ENCODE measurements around the gene LPP. TPM values are rescaled to one million over a fixed set of nuclear protein-coding genes. Genes with fewer than 3 reads are reported as not detected.

The LPP gene
- polyA plus RNA-seq, 3 donors: 14.1 to 23.2 (median 15.3) TPM

- no peak overlapping the region for H2AFZ ChIP-seq (ENCODE audit: insufficient read depth, low read depth, low read length, poor library complexity, severe bottlenecking)
- Mint-ChIP-seq H3K4me3 (no peak overlapping the region), H3K4me1 (peaks cover 35% of the 10 kb centered on the region), H3K9me3 (no peaks in the 10 kb centered on the region), H3K27me3 (ENCODE audit: low read depth in 3 of 3) (peaks cover 0 to 3% (median 0%) of the 10 kb centered on the region in 3 donors), H3K36me3 (peaks cover 27 to 36% of the 10 kb centered on the region in 2 donors), H3K27ac (peak overlapping the region in 3 of 7 donors; percentile 55 to 84 (median 71))
- intact Hi-C loops (cut with micrococcal nuclease): no loop called here
- H3K4me3 ChIP-seq (replicated peaks in 1 of 3; ENCODE audit: low read depth in 2 of 3, low read length in 3 of 3): no peak overlapping the region
- TF ChIP-seq, protein P1, sequence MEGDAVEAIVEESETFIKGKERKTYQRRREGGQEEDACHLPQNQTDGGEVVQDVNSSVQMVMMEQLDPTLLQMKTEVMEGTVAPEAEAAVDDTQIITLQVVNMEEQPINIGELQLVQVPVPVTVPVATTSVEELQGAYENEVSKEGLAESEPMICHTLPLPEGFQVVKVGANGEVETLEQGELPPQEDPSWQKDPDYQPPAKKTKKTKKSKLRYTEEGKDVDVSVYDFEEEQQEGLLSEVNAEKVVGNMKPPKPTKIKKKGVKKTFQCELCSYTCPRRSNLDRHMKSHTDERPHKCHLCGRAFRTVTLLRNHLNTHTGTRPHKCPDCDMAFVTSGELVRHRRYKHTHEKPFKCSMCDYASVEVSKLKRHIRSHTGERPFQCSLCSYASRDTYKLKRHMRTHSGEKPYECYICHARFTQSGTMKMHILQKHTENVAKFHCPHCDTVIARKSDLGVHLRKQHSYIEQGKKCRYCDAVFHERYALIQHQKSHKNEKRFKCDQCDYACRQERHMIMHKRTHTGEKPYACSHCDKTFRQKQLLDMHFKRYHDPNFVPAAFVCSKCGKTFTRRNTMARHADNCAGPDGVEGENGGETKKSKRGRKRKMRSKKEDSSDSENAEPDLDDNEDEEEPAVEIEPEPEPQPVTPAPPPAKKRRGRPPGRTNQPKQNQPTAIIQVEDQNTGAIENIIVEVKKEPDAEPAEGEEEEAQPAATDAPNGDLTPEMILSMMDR (IDR thresholded peaks at IDR 0.05): no peak
- no peak for DNase-seq
- H3K36me3 ChIP-seq (replicated peaks in 1 of 2; ENCODE audit: control insufficient read depth in 1 of 2, insufficient read depth in 2 of 2, low read length in 2 of 2): peaks cover under 1 to 2% of the 10 kb centered on the region in 2 donors
- H3K79me2 ChIP-seq (ENCODE audit: insufficient read depth, low read length): peaks cover under 1% of the 10 kb centered on the region
- no peaks in the 10 kb centered on the region for H4K20me1 ChIP-seq (ENCODE audit: insufficient read depth, low read length)
- no CpG with 5 or more reads among the region's 2 CpGs for WGBS (ENCODE audit: insufficient coverage)
- H3K27ac ChIP-seq (ENCODE audit: low read depth in 1 of 2, low read length in 2 of 2): peak overlapping the region; percentile 3 to 15
- H3K4me2 ChIP-seq (replicated peaks; ENCODE audit: extremely low read depth, low read length, poor library complexity, severe bottlenecking): no peak overlapping the region
- H3K9ac ChIP-seq (ENCODE audit: insufficient read depth, low read length, poor library complexity, severe bottlenecking): no peak overlapping the region
- no peaks in the 10 kb centered on the region for H3K9me3 ChIP-seq (replicated peaks in 1 of 2; ENCODE audit: control insufficient read depth in 1 of 2, insufficient read depth in 1 of 2, low read length in 2 of 2)
- no peaks in the 10 kb centered on the region for H3K27me3 ChIP-seq (ENCODE audit: control insufficient read depth in 2 of 2, insufficient read depth in 2 of 2, low read length in 2 of 2)
- peaks cover 21 to 22% of the 10 kb centered on the region in 2 donors for H3K4me1 ChIP-seq (ENCODE audit: control insufficient read depth in 1 of 2, insufficient read depth in 2 of 2, low read length in 2 of 2)
Measured at GRCh38 chr3:188215129-188215528, 61.2 kb downstream of the LPP start.

- Histone ChIP-seq H3K4me2 (replicated peaks; ENCODE audit: extremely low read depth, low read length, poor library complexity, severe bottlenecking) (no peak overlapping the region), H2AFZ (ENCODE audit: insufficient read depth, low read depth, low read length, poor library complexity, severe bottlenecking) (no peak overlapping the region), H3K9ac (ENCODE audit: insufficient read depth, low read length, poor library complexity, severe bottlenecking) (no peak overlapping the region), H3K27me3 (ENCODE audit: control insufficient read depth in 2 of 2, insufficient read depth in 2 of 2, low read length in 2 of 2) (no peaks in the 10 kb centered on the region), H3K79me2 (ENCODE audit: insufficient read depth, low read length) (peaks cover 6% of the 10 kb centered on the region), H3K9me3 (replicated peaks in 1 of 2; ENCODE audit: control insufficient read depth in 1 of 2, insufficient read depth in 1 of 2, low read length in 2 of 2) (no peaks in the 10 kb centered on the region), H3K4me3 (replicated peaks in 1 of 3; ENCODE audit: low read depth in 2 of 3, low read length in 3 of 3) (no peak overlapping the region), H3K36me3 (replicated peaks in 1 of 2; ENCODE audit: control insufficient read depth in 1 of 2, insufficient read depth in 2 of 2, low read length in 2 of 2) (peaks cover 2 to 12% of the 10 kb centered on the region in 2 donors), H3K4me1 (ENCODE audit: control insufficient read depth in 1 of 2, insufficient read depth in 2 of 2, low read length in 2 of 2) (peaks cover 21 to 22% of the 10 kb centered on the region in 2 donors), H3K27ac (ENCODE audit: low read depth in 1 of 2, low read length in 2 of 2) (no peak overlapping the region), H4K20me1 (ENCODE audit: insufficient read depth, low read length) (peaks cover 8% of the 10 kb centered on the region)
- WGBS (ENCODE audit: insufficient coverage): 80% methylated on average over 3 of the region's 4 CpGs
- TF ChIP-seq, protein P1 (IDR thresholded peaks at IDR 0.05): no peak
- intact Hi-C loops (cut with micrococcal nuclease): no loop called here
- H3K4me1 Mint-ChIP-seq: peaks cover 35% of the 10 kb centered on the region
- H3K4me3 Mint-ChIP-seq: no peak overlapping the region
- H3K9me3 Mint-ChIP-seq: no peaks in the 10 kb centered on the region
- peak overlapping the region in 2 of 7 donors; percentile 52 to 58 for H3K27ac Mint-ChIP-seq
- H3K27me3 Mint-ChIP-seq (ENCODE audit: low read depth in 3 of 3): peaks cover 0 to 3% (median 0%) of the 10 kb centered on the region in 3 donors
- no peak for DNase-seq
- H3K36me3 Mint-ChIP-seq: peaks cover 18 to 32% of the 10 kb centered on the region in 2 donors
Measured at GRCh38 chr3:188217011-188217463, 63.1 kb downstream of the LPP start.

Measured in CD14-positive monocyte (primary cell).